Measurements from ENCODE around the gene SAPCD2. TPM values are rescaled to one million over a fixed set of nuclear protein-coding genes. Genes with fewer than 3 reads are reported as not detected.
A peak's percentile ranks its signal among the peaks of the same experiment; 100 is the strongest.

The SAPCD2 gene
- polyA plus RNA-seq, 3 donors = 0.03 to 3.1 (median 1.7) TPM

DNA sequence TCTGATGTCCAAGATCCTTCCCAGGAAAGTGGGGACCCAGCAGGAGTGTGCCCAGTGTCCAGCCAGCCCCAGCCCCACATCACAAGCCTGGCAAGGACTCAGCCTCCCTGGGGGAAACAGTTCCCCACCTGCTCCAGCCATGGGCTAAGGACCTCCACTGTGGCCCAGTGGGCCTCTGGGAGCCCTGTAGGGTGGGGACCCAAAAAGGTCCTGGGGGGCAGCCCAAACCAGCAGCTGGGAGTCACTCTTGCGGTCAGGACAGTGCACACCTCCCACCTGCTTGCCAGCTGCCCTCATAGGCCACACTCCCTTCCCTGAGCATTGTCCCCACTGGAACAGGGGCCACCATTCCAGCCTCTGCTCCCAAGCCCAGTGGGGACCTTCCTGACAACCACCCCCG, 44.0 kb downstream of the SAPCD2 start:
- Histone ChIP-seq H3K4me3 (replicated peaks in 1 of 3; ENCODE audit: low read depth in 2 of 3, low read length in 3 of 3) (no peak overlapping the region), H3K9me3 (replicated peaks in 1 of 2; ENCODE audit: control insufficient read depth in 1 of 2, insufficient read depth in 1 of 2, low read length in 2 of 2) (no peaks in the 10 kb centered on the region), H3K36me3 (replicated peaks in 1 of 2; ENCODE audit: control insufficient read depth in 1 of 2, insufficient read depth in 2 of 2, low read length in 2 of 2) (no peaks in the 10 kb centered on the region), H3K9ac (ENCODE audit: insufficient read depth, low read length, poor library complexity, severe bottlenecking) (no peak overlapping the region), H3K4me1 (ENCODE audit: control insufficient read depth in 1 of 2, insufficient read depth in 2 of 2, low read length in 2 of 2) (peaks cover 39 to 52% of the 10 kb centered on the region in 2 donors), H3K4me2 (replicated peaks; ENCODE audit: extremely low read depth, low read length, poor library complexity, severe bottlenecking) (no peak overlapping the region), H3K27me3 (ENCODE audit: control insufficient read depth in 2 of 2, insufficient read depth in 2 of 2, low read length in 2 of 2) (no peaks in the 10 kb centered on the region), H2AFZ (ENCODE audit: insufficient read depth, low read depth, low read length, poor library complexity, severe bottlenecking) (no peak overlapping the region), H3K79me2 (ENCODE audit: insufficient read depth, low read length) (peaks cover 30% of the 10 kb centered on the region), H4K20me1 (ENCODE audit: insufficient read depth, low read length) (peaks cover 10% of the 10 kb centered on the region), H3K27ac (ENCODE audit: low read depth in 1 of 2, low read length in 2 of 2) (no peak overlapping the region)
- peaks cover 0 to 5% (median 0%) of the 10 kb centered on the region in 7 donors for H3K9me3 Mint-ChIP-seq
- peaks cover 0 to 4% of the 10 kb centered on the region in 2 donors for H3K36me3 Mint-ChIP-seq
- TF ChIP-seq, protein P1, sequence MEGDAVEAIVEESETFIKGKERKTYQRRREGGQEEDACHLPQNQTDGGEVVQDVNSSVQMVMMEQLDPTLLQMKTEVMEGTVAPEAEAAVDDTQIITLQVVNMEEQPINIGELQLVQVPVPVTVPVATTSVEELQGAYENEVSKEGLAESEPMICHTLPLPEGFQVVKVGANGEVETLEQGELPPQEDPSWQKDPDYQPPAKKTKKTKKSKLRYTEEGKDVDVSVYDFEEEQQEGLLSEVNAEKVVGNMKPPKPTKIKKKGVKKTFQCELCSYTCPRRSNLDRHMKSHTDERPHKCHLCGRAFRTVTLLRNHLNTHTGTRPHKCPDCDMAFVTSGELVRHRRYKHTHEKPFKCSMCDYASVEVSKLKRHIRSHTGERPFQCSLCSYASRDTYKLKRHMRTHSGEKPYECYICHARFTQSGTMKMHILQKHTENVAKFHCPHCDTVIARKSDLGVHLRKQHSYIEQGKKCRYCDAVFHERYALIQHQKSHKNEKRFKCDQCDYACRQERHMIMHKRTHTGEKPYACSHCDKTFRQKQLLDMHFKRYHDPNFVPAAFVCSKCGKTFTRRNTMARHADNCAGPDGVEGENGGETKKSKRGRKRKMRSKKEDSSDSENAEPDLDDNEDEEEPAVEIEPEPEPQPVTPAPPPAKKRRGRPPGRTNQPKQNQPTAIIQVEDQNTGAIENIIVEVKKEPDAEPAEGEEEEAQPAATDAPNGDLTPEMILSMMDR (IDR thresholded peaks at IDR 0.05) = no peak
- peak overlapping the region in 1 of 7 donors; percentile 25 for H3K27ac Mint-ChIP-seq
- intact Hi-C loops (cut with micrococcal nuclease) = no loop called here
- no peak for DNase-seq
- H3K4me1 Mint-ChIP-seq = peaks cover 32% of the 10 kb centered on the region
- H3K27me3 Mint-ChIP-seq (ENCODE audit: low read depth in 3 of 3) = peaks cover 4 to 7% (median 6%) of the 10 kb centered on the region in 3 donors
- H3K4me3 Mint-ChIP-seq = no peak overlapping the region
- 85% methylated on average over 2 of the region's 2 CpGs for whole genome bisulfite sequencing (ENCODE audit: insufficient coverage)

DNA sequence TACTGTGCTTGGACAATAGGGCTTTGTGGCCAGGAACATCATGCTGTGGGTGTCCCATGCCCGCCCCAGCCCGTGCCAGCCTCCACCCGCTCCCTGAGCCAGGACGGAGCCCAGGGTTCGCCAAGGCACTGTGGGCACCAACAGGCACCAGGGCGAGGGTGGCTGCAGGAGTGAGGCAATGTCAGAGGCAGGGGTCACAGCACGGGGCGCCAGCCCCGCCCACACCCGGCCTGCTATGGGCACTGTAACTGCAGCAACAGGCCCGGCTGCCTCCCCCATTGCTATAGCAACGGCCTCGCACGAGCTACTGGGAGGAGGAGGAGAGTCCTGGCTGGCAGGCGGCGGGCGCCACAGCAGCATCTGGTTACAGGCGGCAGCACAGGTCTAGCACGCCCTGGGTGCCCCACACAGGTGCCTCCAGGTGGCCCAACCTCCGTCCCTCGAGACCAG, 44.8 kb downstream of the SAPCD2 start:
- H3K9me3 Mint-ChIP-seq = peaks cover 0 to 5% (median 0%) of the 10 kb centered on the region in 7 donors
- peak overlapping the region in 1 of 2 donors; percentile 16 for H3K4me3 Mint-ChIP-seq
- Histone ChIP-seq H3K4me1 (ENCODE audit: control insufficient read depth in 1 of 2, insufficient read depth in 2 of 2, low read length in 2 of 2) (peaks cover 31 to 43% of the 10 kb centered on the region in 2 donors), H4K20me1 (ENCODE audit: insufficient read depth, low read length) (peaks cover 10% of the 10 kb centered on the region), H2AFZ (ENCODE audit: insufficient read depth, low read depth, low read length, poor library complexity, severe bottlenecking) (no peak overlapping the region), H3K27me3 (ENCODE audit: control insufficient read depth in 2 of 2, insufficient read depth in 2 of 2, low read length in 2 of 2) (no peaks in the 10 kb centered on the region), H3K9ac (ENCODE audit: insufficient read depth, low read length, poor library complexity, severe bottlenecking) (no peak overlapping the region), H3K36me3 (replicated peaks in 1 of 2; ENCODE audit: control insufficient read depth in 1 of 2, insufficient read depth in 2 of 2, low read length in 2 of 2) (no peaks in the 10 kb centered on the region), H3K79me2 (ENCODE audit: insufficient read depth, low read length) (peaks cover 21% of the 10 kb centered on the region), H3K4me2 (replicated peaks; ENCODE audit: extremely low read depth, low read length, poor library complexity, severe bottlenecking) (no peak overlapping the region), H3K27ac (ENCODE audit: low read depth in 1 of 2, low read length in 2 of 2) (no peak overlapping the region), H3K4me3 (replicated peaks in 1 of 3; ENCODE audit: low read depth in 2 of 3, low read length in 3 of 3) (no peak overlapping the region), H3K9me3 (replicated peaks in 1 of 2; ENCODE audit: control insufficient read depth in 1 of 2, insufficient read depth in 1 of 2, low read length in 2 of 2) (no peaks in the 10 kb centered on the region)
- peaks cover 0 to 1% of the 10 kb centered on the region in 2 donors for H3K36me3 Mint-ChIP-seq
- DNase-seq = no peak
- no peak overlapping the region for H3K27ac Mint-ChIP-seq
- TF ChIP-seq, protein P1 (IDR thresholded peaks at IDR 0.05) = no peak
- WGBS (ENCODE audit: insufficient coverage) = 75% methylated on average over 21 of the region's 21 CpGs
- H3K4me1 Mint-ChIP-seq = peaks cover 28% of the 10 kb centered on the region
- intact Hi-C loops (cut with micrococcal nuclease) = no loop called here
- peaks cover 4 to 7% (median 6%) of the 10 kb centered on the region in 3 donors for H3K27me3 Mint-ChIP-seq (ENCODE audit: low read depth in 3 of 3)

Measured in CD14-positive monocyte (primary cell).